NCI-H1417 (cell line): ENCODE results near the gene FAM200C.

ENCODE experiments used
- DNase-seq, 3 experiments: peaks; one replicate each; lab custom pipeline; 2025; lab: John Stamatoyannopoulos, UW

Gene FAM200C

GRCh38 chr5:160367261-160367660 is 32.6 kb downstream of the FAM200C start:
- DNase-seq, result no peak

- DNase-seq, result no peak
Measured at GRCh38 chr5:160366230-160366629, 33.6 kb downstream of the FAM200C start.

GRCh38 chr5:160363660-160364395 is 36.0 kb downstream of the FAM200C start:
- no peak for DNase-seq

GRCh38 chr5:160363211-160363610 is 36.6 kb downstream of the FAM200C start:
- DNase-seq, result no peak

GRCh38 chr5:160361624-160362228 is 38.1 kb downstream of the FAM200C start:
- DNase-seq, result no peak

GRCh38 chr5:160360310-160360709 is 39.5 kb downstream of the FAM200C start:
- DNase-seq, result no peak

- DNase-seq, result no peak
Measured at GRCh38 chr5:160359816-160360215, 40.0 kb downstream of the FAM200C start.

- no peak for DNase-seq
Measured at GRCh38 chr5:160359242-160359641, 40.6 kb downstream of the FAM200C start.

GRCh38 chr5:160357861-160358411 is 41.9 kb downstream of the FAM200C start:
- no peak for DNase-seq

GRCh38 chr5:160357394-160357793 is 42.5 kb downstream of the FAM200C start:
- DNase-seq, result no peak

GRCh38 chr5:160356550-160357347 is 43.1 kb downstream of the FAM200C start:
- no peak for DNase-seq

GRCh38 chr5:160354666-160355065 is 45.2 kb downstream of the FAM200C start:
- no peak for DNase-seq

- no peak for DNase-seq
Measured at GRCh38 chr5:160353379-160353778, 46.5 kb downstream of the FAM200C start.

- no peak for DNase-seq
Measured at GRCh38 chr5:160352308-160352707, 47.5 kb downstream of the FAM200C start.

- no peak for DNase-seq
Measured at GRCh38 chr5:160349935-160350303, 49.9 kb downstream of the FAM200C start.

- no peak for DNase-seq
Measured at GRCh38 chr5:160349249-160349934, 50.5 kb downstream of the FAM200C start.

- no peak for DNase-seq
Measured at GRCh38 chr5:160348080-160348479, 51.8 kb downstream of the FAM200C start.

GRCh38 chr5:160347448-160347847 is 52.4 kb downstream of the FAM200C start:
- no peak for DNase-seq
